HCT116 (cell line): Measurements from ENCODE around the gene WDR48.

ENCODE experiments used
- CBX3 ChIP-seq: IDR thresholded peaks from 2 replicates; pipeline ENCODE4 v1.6.1; 2012; ENCODE audit warnings: low read depth
- ELF1 ChIP-seq: IDR thresholded peaks from 2 replicates; pipeline ENCODE4 v1.6.1; 2012; ENCODE audit warnings: low read depth, borderline replicate concordance
- EZH2 ChIP-seq: fragments of 200-600 bp; sonication (generic); IDR thresholded peaks from 2 replicates; pipeline ENCODE4 v1.6.1; 2017; ENCODE audit warnings: antibody characterized with exemption, mixed run types
- FOSL1 ChIP-seq: IDR thresholded peaks from 2 replicates; pipeline ENCODE4 v1.6.1; 2012; ENCODE audit warnings: low read depth
- POLR2A ChIP-seq: IDR thresholded peaks from 2 replicates; pipeline ENCODE4 v1.7.0; 2011; ENCODE audit warnings: borderline replicate concordance; ENCODE audit not compliant: insufficient read depth, insufficient read length; ENCODE audit errors: extremely low read depth
- POLR2AphosphoS5 ChIP-seq: IDR thresholded peaks from 2 replicates; pipeline ENCODE4 v1.6.1; 2011; ENCODE audit warnings: mild to moderate bottlenecking, low read depth, low read length, moderate library complexity
- RAD21 ChIP-seq: IDR thresholded peaks from 2 replicates; pipeline ENCODE4 v1.6.1; 2012; ENCODE audit warnings: low read depth, mild to moderate bottlenecking
- TF ChIP-seq, protein P1 (sequence below), 3 experiments: fragments of 200-600 bp in 1 of 3; sonication (generic) in 1 of 3; IDR thresholded peaks in 2 of 3; conservative IDR thresholded peaks in 1 of 3; 2 replicates each; pipeline ENCODE4 v1.5.1; 2012 to 2017; ENCODE audit warnings: low read depth in 2 of 3, low read length in 2 of 3, antibody characterized with exemption in 1 of 3, borderline replicate concordance in 1 of 3, control low read depth in 1 of 3, mild to moderate bottlenecking in 1 of 3, mixed read lengths in 1 of 3, mixed run types in 1 of 3, moderate library complexity in 1 of 3; ENCODE audit not compliant: insufficient read depth in 1 of 3
- TF ChIP-seq, protein P2 (sequence below): IDR thresholded peaks from 2 replicates; pipeline ENCODE4 v1.6.1; 2012
- TF ChIP-seq, protein P3 (sequence below): IDR thresholded peaks from 2 replicates; pipeline ENCODE4 v1.6.1; 2012; ENCODE audit warnings: low read depth

DNA sequence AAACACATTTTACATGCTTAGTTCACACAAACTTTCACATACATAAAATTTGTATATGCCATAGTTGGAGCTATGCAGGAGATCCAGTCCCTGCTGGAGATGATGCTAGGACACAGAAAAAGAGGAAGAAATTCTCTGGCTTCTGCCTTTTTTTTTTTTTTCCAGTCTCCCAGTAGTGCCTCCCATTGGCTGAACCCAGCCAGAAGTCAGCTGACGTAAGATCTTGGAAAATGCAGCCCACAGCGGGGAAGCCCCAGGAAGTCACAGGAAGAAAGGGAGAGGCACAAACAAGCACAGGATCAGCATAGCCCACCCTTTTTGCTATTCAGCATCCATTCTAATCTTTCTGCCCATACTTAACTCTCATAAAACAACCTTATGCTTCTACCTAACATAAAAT lies 38.5 kb upstream of the WDR48 start:
- TF ChIP-seq, protein P1, sequence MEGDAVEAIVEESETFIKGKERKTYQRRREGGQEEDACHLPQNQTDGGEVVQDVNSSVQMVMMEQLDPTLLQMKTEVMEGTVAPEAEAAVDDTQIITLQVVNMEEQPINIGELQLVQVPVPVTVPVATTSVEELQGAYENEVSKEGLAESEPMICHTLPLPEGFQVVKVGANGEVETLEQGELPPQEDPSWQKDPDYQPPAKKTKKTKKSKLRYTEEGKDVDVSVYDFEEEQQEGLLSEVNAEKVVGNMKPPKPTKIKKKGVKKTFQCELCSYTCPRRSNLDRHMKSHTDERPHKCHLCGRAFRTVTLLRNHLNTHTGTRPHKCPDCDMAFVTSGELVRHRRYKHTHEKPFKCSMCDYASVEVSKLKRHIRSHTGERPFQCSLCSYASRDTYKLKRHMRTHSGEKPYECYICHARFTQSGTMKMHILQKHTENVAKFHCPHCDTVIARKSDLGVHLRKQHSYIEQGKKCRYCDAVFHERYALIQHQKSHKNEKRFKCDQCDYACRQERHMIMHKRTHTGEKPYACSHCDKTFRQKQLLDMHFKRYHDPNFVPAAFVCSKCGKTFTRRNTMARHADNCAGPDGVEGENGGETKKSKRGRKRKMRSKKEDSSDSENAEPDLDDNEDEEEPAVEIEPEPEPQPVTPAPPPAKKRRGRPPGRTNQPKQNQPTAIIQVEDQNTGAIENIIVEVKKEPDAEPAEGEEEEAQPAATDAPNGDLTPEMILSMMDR (IDR thresholded peaks at IDR 0.05 in 2 of 3, conservative IDR thresholded peaks at IDR 0.05 in 1 of 3; ENCODE audit: borderline replicate concordance in 1 of 3, insufficient read depth in 1 of 3, low read depth in 2 of 3, low read length in 2 of 3) = no peak
- TF ChIP-seq RAD21 (no peak), POLR2A (no peak), EZH2 (no peak), CBX3 (no peak), POLR2AphosphoS5 (no peak), FOSL1 (no peak), ELF1 (no peak)
- TF ChIP-seq, protein P2, sequence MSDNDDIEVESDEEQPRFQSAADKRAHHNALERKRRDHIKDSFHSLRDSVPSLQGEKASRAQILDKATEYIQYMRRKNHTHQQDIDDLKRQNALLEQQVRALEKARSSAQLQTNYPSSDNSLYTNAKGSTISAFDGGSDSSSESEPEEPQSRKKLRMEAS = no peak
- TF ChIP-seq, protein P3, sequence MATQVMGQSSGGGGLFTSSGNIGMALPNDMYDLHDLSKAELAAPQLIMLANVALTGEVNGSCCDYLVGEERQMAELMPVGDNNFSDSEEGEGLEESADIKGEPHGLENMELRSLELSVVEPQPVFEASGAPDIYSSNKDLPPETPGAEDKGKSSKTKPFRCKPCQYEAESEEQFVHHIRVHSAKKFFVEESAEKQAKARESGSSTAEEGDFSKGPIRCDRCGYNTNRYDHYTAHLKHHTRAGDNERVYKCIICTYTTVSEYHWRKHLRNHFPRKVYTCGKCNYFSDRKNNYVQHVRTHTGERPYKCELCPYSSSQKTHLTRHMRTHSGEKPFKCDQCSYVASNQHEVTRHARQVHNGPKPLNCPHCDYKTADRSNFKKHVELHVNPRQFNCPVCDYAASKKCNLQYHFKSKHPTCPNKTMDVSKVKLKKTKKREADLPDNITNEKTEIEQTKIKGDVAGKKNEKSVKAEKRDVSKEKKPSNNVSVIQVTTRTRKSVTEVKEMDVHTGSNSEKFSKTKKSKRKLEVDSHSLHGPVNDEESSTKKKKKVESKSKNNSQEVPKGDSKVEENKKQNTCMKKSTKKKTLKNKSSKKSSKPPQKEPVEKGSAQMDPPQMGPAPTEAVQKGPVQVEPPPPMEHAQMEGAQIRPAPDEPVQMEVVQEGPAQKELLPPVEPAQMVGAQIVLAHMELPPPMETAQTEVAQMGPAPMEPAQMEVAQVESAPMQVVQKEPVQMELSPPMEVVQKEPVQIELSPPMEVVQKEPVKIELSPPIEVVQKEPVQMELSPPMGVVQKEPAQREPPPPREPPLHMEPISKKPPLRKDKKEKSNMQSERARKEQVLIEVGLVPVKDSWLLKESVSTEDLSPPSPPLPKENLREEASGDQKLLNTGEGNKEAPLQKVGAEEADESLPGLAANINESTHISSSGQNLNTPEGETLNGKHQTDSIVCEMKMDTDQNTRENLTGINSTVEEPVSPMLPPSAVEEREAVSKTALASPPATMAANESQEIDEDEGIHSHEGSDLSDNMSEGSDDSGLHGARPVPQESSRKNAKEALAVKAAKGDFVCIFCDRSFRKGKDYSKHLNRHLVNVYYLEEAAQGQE = no peak
